Bronchial epithelial cell (primary cell): ENCODE measurements around the gene PTPN14. TPM values are rescaled to one million over a fixed set of nuclear protein-coding genes. Genes with fewer than 3 reads are reported as not detected.

ENCODE experiments used
- DNase-seq: peaks from one replicate; pipeline ENCODE4 v3.0.0-alpha.2; 2010; ENCODE audit warnings: low read depth
- FAIRE-seq: peaks from 2 replicates; lab custom pipeline; 2011; peaks lifted over from hg19 to GRCh38; lab: Jason Lieb, UNC
- H3K27me3 ChIP-seq: 2 replicates; pipeline ENCODE4 v1.5.1; 2011; ENCODE audit warnings: low read length; ENCODE audit not compliant: control insufficient read depth, insufficient read depth
- H3K36me3 ChIP-seq: 2 replicates; pipeline ENCODE4 v1.5.1; 2011; ENCODE audit warnings: low read length; ENCODE audit not compliant: control insufficient read depth, insufficient read depth
- H3K4me3 ChIP-seq: 2 replicates; pipeline ENCODE4 v1.5.1; 2011; ENCODE audit warnings: mild to moderate bottlenecking, low read depth, low read length, control low read depth
- total RNA-seq: library from RNA; depleted of rRNA; stranded (reverse); fragments of >200 nt; gene quantifications from 2 replicates; pipeline ENCODE4 v1.2.1, GENCODE V29; 2014
- TF ChIP-seq, protein P1 (sequence below): IDR thresholded peaks from 2 replicates; pipeline ENCODE4 v1.5.1; 2011; ENCODE audit warnings: mild to moderate bottlenecking, moderate library complexity, low read length, control low read depth, inconsistent platforms; ENCODE audit not compliant: insufficient read depth, severe bottlenecking

PTPN14 gene
- total RNA-seq, 1 donor from 2014 or later: 28.4 TPM

DNA sequence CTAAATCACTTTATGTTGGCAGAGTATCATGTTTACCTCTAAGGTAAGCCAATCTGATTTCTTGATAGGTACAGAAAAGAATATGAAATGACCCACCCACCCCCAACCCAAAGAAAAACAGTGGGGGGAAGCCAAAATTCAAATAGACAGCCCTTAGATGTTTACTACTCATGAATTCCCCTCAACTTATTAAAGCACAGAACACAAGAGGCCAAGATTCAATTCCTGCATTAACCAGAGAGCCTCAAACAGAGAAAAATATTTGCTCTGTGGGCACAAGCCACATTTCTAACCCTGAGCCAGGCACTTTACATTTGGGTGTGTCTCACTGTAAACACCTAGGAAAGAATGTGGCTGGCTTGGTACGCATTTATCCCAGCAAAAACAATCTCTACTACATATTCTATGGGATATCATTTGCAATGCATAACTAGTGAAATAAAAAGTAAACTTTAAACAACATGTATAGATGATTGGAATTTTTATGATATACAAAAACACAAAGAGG lies 84.3 kb downstream of the PTPN14 start:
- FAIRE-seq (no peak), DNase-seq (peak; percentile 59)
- TF ChIP-seq, protein P1, sequence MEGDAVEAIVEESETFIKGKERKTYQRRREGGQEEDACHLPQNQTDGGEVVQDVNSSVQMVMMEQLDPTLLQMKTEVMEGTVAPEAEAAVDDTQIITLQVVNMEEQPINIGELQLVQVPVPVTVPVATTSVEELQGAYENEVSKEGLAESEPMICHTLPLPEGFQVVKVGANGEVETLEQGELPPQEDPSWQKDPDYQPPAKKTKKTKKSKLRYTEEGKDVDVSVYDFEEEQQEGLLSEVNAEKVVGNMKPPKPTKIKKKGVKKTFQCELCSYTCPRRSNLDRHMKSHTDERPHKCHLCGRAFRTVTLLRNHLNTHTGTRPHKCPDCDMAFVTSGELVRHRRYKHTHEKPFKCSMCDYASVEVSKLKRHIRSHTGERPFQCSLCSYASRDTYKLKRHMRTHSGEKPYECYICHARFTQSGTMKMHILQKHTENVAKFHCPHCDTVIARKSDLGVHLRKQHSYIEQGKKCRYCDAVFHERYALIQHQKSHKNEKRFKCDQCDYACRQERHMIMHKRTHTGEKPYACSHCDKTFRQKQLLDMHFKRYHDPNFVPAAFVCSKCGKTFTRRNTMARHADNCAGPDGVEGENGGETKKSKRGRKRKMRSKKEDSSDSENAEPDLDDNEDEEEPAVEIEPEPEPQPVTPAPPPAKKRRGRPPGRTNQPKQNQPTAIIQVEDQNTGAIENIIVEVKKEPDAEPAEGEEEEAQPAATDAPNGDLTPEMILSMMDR: no peak

DNA sequence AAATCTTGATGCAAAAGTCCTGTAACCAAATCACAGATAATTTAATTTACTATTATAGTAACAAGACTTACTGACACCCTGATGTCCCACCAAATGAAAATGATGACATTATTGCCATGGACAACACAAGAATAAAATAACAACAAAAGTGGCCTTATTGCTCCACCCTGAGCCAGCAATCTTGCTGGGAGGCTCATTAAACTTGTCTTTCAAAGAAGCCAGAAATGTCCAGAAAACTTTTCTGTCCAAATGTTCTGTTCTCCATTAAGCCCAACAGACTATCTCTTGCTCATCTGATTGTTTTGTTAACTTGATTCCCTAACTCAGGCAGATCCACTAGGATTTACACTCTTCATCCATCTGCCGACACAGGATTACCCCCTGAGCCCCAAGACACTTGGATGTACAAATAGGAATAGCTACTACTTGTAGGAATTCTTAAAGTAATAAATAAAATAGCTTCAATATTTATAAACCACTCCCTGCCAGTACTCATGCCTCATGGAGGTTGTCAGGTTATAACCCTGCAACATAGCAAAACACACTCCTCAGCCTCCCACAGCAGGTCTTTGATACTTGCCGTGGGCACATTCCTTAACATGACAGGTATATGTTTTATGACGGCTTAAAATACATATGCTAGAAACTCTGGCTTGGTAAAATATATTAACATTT lies 84.9 kb downstream of the PTPN14 start:
- TF ChIP-seq, protein P1: no peak
- H3K4me3 ChIP-seq: no peak overlapping the region
- no peaks in the 10 kb centered on the region for H3K27me3 ChIP-seq
- FAIRE-seq (no peak), DNase-seq (peak; percentile 73)
- peaks cover 12% of the 10 kb centered on the region for H3K36me3 ChIP-seq

More for the DNA sequence above, 84.3 kb downstream of the PTPN14 start:
- no peaks in the 10 kb centered on the region for H3K27me3 ChIP-seq
- H3K36me3 ChIP-seq: peaks cover 11% of the 10 kb centered on the region
- no peak overlapping the region for H3K4me3 ChIP-seq

DNA sequence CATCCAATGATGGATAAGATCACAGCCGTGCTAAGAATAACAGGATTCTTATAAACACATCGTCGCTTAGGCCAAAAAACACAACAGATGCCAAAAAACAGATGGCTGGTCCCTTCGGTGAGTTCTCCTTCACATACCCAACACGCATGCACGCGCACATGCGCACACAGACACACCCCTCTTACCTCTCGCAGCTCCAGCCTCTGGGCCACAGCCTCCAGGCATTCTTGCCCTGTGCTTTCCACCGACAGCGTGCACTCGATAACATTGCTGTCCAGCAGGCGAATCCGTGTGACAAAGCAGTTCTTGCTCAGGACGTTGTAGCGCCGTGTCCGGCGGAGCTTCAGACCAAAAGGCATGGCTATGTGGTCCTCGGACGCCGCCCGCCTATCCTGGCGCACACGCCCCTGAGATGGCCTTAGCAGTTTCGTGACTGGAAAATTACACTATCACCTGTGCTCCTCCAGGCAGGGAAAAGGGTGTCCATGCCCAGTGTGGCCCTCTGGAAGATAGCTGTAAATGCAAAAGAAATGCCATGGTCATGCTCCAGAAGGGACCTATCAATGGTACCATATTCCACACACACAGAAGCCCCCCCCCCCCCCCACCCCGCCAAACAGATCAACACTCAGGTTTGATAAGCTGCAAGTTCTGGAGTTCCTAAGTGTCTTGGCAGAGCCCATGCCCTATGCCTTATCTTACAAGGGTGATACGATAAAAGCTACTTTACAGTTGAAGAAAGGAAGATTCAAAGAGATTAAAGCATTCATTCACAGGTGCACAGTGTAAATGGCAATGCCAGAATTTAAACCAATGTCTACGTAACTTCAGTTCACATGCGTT lies 86.7 kb downstream of the PTPN14 start:
- no peak for FAIRE-seq
- TF ChIP-seq, protein P1: no peak

DNA sequence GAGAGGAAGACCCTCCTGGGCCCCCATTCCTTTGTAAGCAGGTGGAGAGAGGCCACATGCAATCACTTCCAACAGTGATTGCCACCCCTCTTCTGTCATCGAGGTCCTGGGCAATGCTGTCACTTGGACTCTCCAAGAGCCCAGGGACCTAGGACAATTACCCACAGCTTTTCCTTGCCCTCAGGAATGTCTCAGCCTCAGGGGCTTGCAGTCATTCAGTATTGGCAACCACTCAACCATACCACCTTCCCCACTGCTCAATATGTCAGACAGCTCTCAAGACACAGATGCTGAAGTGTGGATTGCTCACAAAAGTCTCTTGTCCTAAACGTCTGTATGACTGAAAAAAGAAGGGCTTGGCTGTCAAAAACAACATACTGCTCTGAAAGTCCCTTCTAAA lies 87.8 kb downstream of the PTPN14 start:
- H3K36me3 ChIP-seq: peaks cover 12% of the 10 kb centered on the region
- DNase-seq (no peak), FAIRE-seq (no peak)
- no peak overlapping the region for H3K4me3 ChIP-seq
- no peaks in the 10 kb centered on the region for H3K27me3 ChIP-seq
- TF ChIP-seq, protein P1: no peak

More for the DNA sequence above, 86.7 kb downstream of the PTPN14 start:
- H3K4me3 ChIP-seq: no peak overlapping the region
- no peak for DNase-seq
- no peaks in the 10 kb centered on the region for H3K27me3 ChIP-seq
- peaks cover 12% of the 10 kb centered on the region for H3K36me3 ChIP-seq

DNA sequence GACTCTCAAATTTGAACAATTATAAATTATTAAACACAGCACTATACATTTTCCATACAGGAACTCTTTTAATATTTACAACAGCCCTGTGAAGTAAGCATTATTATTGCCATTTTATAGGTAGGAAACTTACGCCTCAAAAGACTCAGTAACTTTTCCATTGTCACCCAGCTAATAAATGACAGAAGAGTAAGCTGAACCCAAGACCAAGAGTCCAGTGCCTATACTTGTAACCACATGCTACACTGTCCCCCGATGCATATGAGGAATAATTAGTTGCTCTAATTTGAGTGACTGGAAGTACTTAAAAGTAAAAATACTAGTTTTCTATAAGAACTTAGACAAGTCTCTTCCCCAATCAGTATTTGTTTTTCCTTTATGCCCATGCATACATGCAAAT lies 88.5 kb downstream of the PTPN14 start:
- Histone ChIP-seq H3K36me3 (peaks cover 12% of the 10 kb centered on the region), H3K4me3 (no peak overlapping the region), H3K27me3 (no peaks in the 10 kb centered on the region)
- FAIRE-seq: no peak
- TF ChIP-seq, protein P1: no peak
- DNase-seq: no peak
